ENCODE results near the gene ALOX12. TPM values are rescaled to one million over a fixed set of nuclear protein-coding genes. Genes with fewer than 3 reads are reported as not detected.

ALOX12 gene
- polyA plus RNA-seq, 3 donors = 0.29 to 1.2 TPM; not detected in 1

DNA sequence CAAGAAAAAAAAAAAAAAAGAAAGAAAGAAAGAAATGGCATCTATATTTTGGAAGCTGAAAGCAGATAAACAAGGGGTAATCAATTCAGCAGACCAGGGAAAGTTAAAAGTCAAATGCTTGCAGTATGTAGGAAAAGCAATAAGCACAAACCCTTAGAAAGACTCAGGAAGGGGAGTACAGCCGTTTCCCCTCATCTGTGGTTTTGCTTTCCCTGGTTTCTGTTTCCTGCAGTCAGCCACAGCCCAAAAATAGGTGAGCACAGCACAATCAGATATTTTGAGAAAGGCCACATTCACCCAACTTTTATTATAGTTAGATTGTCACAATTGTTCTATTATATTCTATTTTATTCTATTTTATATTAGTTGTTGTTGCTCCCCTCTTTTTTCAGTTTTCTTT lies 14.4 kb upstream of the ALOX12 start:
- no peaks in the 10 kb centered on the region for H3K36me3 Mint-ChIP-seq
- Histone ChIP-seq H3K4me1 (ENCODE audit: control insufficient read depth in 1 of 2, insufficient read depth in 2 of 2, low read length in 2 of 2) (peaks cover 5% of the 10 kb centered on the region in 2 donors), H4K20me1 (ENCODE audit: insufficient read depth, low read length) (no peaks in the 10 kb centered on the region), H2AFZ (ENCODE audit: insufficient read depth, low read depth, low read length, poor library complexity, severe bottlenecking) (no peak overlapping the region), H3K9me3 (replicated peaks in 1 of 2; ENCODE audit: control insufficient read depth in 1 of 2, insufficient read depth in 1 of 2, low read length in 2 of 2) (peaks cover 4 to 5% of the 10 kb centered on the region in 2 donors), H3K27ac (ENCODE audit: low read depth in 1 of 2, low read length in 2 of 2) (no peak overlapping the region), H3K4me2 (replicated peaks; ENCODE audit: extremely low read depth, low read length, poor library complexity, severe bottlenecking) (peak overlapping the region; percentile 34), H3K79me2 (ENCODE audit: insufficient read depth, low read length) (no peaks in the 10 kb centered on the region), H3K27me3 (ENCODE audit: control insufficient read depth in 2 of 2, insufficient read depth in 2 of 2, low read length in 2 of 2) (no peaks in the 10 kb centered on the region), H3K9ac (ENCODE audit: insufficient read depth, low read length, poor library complexity, severe bottlenecking) (no peak overlapping the region), H3K36me3 (replicated peaks in 1 of 2; ENCODE audit: control insufficient read depth in 1 of 2, insufficient read depth in 2 of 2, low read length in 2 of 2) (no peaks in the 10 kb centered on the region), H3K4me3 (replicated peaks in 1 of 3; ENCODE audit: low read depth in 2 of 3, low read length in 3 of 3) (no peak overlapping the region)
- no CpG with 5 or more reads among the region's 1 CpG for WGBS (ENCODE audit: insufficient coverage)
- intact Hi-C loops (cut with micrococcal nuclease) = no loop called here
- peak overlapping the region; percentile 37 to 75 for H3K4me3 Mint-ChIP-seq
- H3K9me3 Mint-ChIP-seq = peaks cover 5 to 10% (median 6%) of the 10 kb centered on the region in 7 donors
- TF ChIP-seq, protein P1, sequence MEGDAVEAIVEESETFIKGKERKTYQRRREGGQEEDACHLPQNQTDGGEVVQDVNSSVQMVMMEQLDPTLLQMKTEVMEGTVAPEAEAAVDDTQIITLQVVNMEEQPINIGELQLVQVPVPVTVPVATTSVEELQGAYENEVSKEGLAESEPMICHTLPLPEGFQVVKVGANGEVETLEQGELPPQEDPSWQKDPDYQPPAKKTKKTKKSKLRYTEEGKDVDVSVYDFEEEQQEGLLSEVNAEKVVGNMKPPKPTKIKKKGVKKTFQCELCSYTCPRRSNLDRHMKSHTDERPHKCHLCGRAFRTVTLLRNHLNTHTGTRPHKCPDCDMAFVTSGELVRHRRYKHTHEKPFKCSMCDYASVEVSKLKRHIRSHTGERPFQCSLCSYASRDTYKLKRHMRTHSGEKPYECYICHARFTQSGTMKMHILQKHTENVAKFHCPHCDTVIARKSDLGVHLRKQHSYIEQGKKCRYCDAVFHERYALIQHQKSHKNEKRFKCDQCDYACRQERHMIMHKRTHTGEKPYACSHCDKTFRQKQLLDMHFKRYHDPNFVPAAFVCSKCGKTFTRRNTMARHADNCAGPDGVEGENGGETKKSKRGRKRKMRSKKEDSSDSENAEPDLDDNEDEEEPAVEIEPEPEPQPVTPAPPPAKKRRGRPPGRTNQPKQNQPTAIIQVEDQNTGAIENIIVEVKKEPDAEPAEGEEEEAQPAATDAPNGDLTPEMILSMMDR (IDR thresholded peaks at IDR 0.05) = no peak
- H3K4me1 Mint-ChIP-seq = peaks cover 8% of the 10 kb centered on the region
- no peak for DNase-seq
- H3K27me3 Mint-ChIP-seq (ENCODE audit: low read depth in 3 of 3) = peaks cover 2 to 5% (median 3%) of the 10 kb centered on the region in 3 donors
- H3K27ac Mint-ChIP-seq = peak overlapping the region in 1 of 7 donors; percentile 8

DNA sequence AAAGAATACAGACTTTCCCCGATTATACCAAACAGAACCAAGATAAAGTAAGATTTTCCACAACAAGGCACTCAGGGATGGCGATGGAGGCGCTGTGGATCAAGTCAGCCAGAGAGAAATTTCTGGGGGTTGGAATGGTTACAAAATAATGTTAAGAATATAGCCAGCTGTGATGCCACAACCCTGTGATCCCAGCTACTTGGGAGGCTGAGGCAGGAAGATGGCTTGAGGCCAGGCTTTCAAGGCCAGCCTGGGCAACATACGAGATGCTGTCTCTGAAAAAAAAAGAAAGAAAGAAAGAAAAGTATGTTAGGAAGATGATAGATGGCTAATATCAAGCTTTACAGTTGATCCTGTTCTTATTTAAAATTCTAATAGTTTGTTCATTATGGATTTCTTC lies 10.6 kb upstream of the ALOX12 start:
- TF ChIP-seq, protein P1 (IDR thresholded peaks at IDR 0.05) = no peak
- no peak for DNase-seq
- Mint-ChIP-seq H3K27me3 (ENCODE audit: low read depth in 3 of 3) (peaks cover 0 to 6% (median 1%) of the 10 kb centered on the region in 3 donors), H3K4me3 (no peak overlapping the region), H3K27ac (no peak overlapping the region), H3K9me3 (peaks cover 4 to 8% (median 5%) of the 10 kb centered on the region in 7 donors), H3K4me1 (peaks cover 8% of the 10 kb centered on the region), H3K36me3 (no peaks in the 10 kb centered on the region)
- Histone ChIP-seq H3K9ac (ENCODE audit: insufficient read depth, low read length, poor library complexity, severe bottlenecking) (no peak overlapping the region), H3K4me1 (ENCODE audit: control insufficient read depth in 1 of 2, insufficient read depth in 2 of 2, low read length in 2 of 2) (peaks cover 5% of the 10 kb centered on the region in 2 donors), H4K20me1 (ENCODE audit: insufficient read depth, low read length) (no peaks in the 10 kb centered on the region), H2AFZ (ENCODE audit: insufficient read depth, low read depth, low read length, poor library complexity, severe bottlenecking) (no peak overlapping the region), H3K9me3 (replicated peaks in 1 of 2; ENCODE audit: control insufficient read depth in 1 of 2, insufficient read depth in 1 of 2, low read length in 2 of 2) (peaks cover 1 to 2% of the 10 kb centered on the region in 2 donors), H3K4me2 (replicated peaks; ENCODE audit: extremely low read depth, low read length, poor library complexity, severe bottlenecking) (no peak overlapping the region), H3K4me3 (replicated peaks in 1 of 3; ENCODE audit: low read depth in 2 of 3, low read length in 3 of 3) (no peak overlapping the region), H3K27me3 (ENCODE audit: control insufficient read depth in 2 of 2, insufficient read depth in 2 of 2, low read length in 2 of 2) (no peaks in the 10 kb centered on the region), H3K36me3 (replicated peaks in 1 of 2; ENCODE audit: control insufficient read depth in 1 of 2, insufficient read depth in 2 of 2, low read length in 2 of 2) (no peaks in the 10 kb centered on the region), H3K27ac (ENCODE audit: low read depth in 1 of 2, low read length in 2 of 2) (no peak overlapping the region), H3K79me2 (ENCODE audit: insufficient read depth, low read length) (no peaks in the 10 kb centered on the region)
- intact Hi-C loops (cut with micrococcal nuclease) = no loop called here
- WGBS (ENCODE audit: insufficient coverage) = no CpG with 5 or more reads among the region's 4 CpGs
